Adipose tissue (tissue), 3 donors: Measurements from ENCODE around the gene SLC39A11. TPM values are rescaled to one million over a fixed set of nuclear protein-coding genes. Genes with fewer than 3 reads are reported as not detected.

Source experiments
- H3K27ac ChIP-seq: one replicate; pipeline ENCODE4 v1.5.1; 2013; ENCODE audit warnings: low read depth, low read length
- WGBS, 3 donors: extraction: QIAGEN DNeasy Blood & Tissue Kit; methylation state at CpG; one replicate each; pipeline ENCODE4 v1.1.7; 2013; 5-methylcytosine and 5-hydroxymethylcytosine counted together
- polyA plus RNA-seq, 3 donors: library from polyadenylated mRNA; stranded (reverse); fragments of 200-250 nt; gene quantifications; one replicate each; pipeline ENCODE4 v1.2.3, GENCODE V29; 2013
- donor health status: healthy with polysubstance abuse.
- donor health status: Bipolar disorder and iron deficiency.
- donor health status: healthy.

SLC39A11 gene
- polyA plus RNA-seq, 3 donors = 6.1 to 19.4 (median 7.6) TPM

- H3K27ac ChIP-seq = no peak overlapping the region
- 63 to 73% (median 66%) methylated on average over 7 of the region's 7 CpGs for WGBS, 3 donors
Observed at GRCh38 chr17:72634621-72635020, 457.9 kb downstream of the SLC39A11 start.

- H3K27ac ChIP-seq = no peak overlapping the region
- WGBS, 3 donors = 70 to 82% (median 76%) methylated on average over 22 of the region's 22 CpGs
Observed at GRCh38 chr17:72631949-72632684, 460.4 kb downstream of the SLC39A11 start.

- WGBS, 3 donors = 68 to 79% (median 77%) methylated on average over 9 of the region's 9 CpGs
- H3K27ac ChIP-seq = no peak overlapping the region
Observed at GRCh38 chr17:72631568-72631948, 460.9 kb downstream of the SLC39A11 start.

GRCh38 chr17:72624652-72625051 is 467.8 kb downstream of the SLC39A11 start:
- H3K27ac ChIP-seq = no peak overlapping the region

- WGBS, 3 donors = 26 to 42% (median 41%) methylated on average over 3 of the region's 3 CpGs
- H3K27ac ChIP-seq = no peak overlapping the region
Observed at GRCh38 chr17:72624226-72624625, 468.3 kb downstream of the SLC39A11 start.

GRCh38 chr17:72622661-72623433 is 469.6 kb downstream of the SLC39A11 start:
- H3K27ac ChIP-seq = no peak overlapping the region
- WGBS, 3 donors = 35 to 48% (median 38%) methylated on average over 17 of the region's 17 CpGs

GRCh38 chr17:72619976-72620650 is 472.4 kb downstream of the SLC39A11 start:
- WGBS, 3 donors = 83 to 91% (median 90%) methylated on average over 7 of the region's 7 CpGs
- H3K27ac ChIP-seq = no peak overlapping the region

GRCh38 chr17:72618001-72618509 is 474.4 kb downstream of the SLC39A11 start:
- 5 to 15% (median 8%) methylated on average over 17 of the region's 17 CpGs for WGBS, 3 donors
- H3K27ac ChIP-seq = no peak overlapping the region

GRCh38 chr17:72617557-72617956 is 474.9 kb downstream of the SLC39A11 start:
- 18 to 50% (median 44%) methylated on average over 6 of the region's 6 CpGs for WGBS, 3 donors
- H3K27ac ChIP-seq = no peak overlapping the region

- no peak overlapping the region for H3K27ac ChIP-seq
- 61 to 74% (median 61%) methylated on average over 4 of the region's 4 CpGs for WGBS, 3 donors
Observed at GRCh38 chr17:72616447-72616846, 476.0 kb downstream of the SLC39A11 start.

- 31 to 49% (median 44%) methylated on average over 6 of the region's 6 CpGs for WGBS, 3 donors
- no peak overlapping the region for H3K27ac ChIP-seq
Observed at GRCh38 chr17:72615627-72615991, 476.9 kb downstream of the SLC39A11 start.

GRCh38 chr17:72614871-72615626 is 477.4 kb downstream of the SLC39A11 start:
- no peak overlapping the region for H3K27ac ChIP-seq
- WGBS, 3 donors = 7 to 21% (median 19%) methylated on average over 20 of the region's 20 CpGs

- H3K27ac ChIP-seq = no peak overlapping the region
- 66 to 76% (median 73%) methylated on average over 4 of the region's 4 CpGs for WGBS, 3 donors
Observed at GRCh38 chr17:72614476-72614870, 478.0 kb downstream of the SLC39A11 start.

GRCh38 chr17:72613806-72614292 is 478.6 kb downstream of the SLC39A11 start:
- no peak overlapping the region for H3K27ac ChIP-seq
- 67 to 85% (median 80%) methylated on average over 3 of the region's 3 CpGs for WGBS, 3 donors

- WGBS, 3 donors = 62 to 73% (median 63%) methylated on average over 7 of the region's 7 CpGs
- no peak overlapping the region for H3K27ac ChIP-seq
Observed at GRCh38 chr17:72613396-72613795, 479.1 kb downstream of the SLC39A11 start.

- 71 to 81% (median 72%) methylated on average over 9 of the region's 9 CpGs for WGBS, 3 donors
- H3K27ac ChIP-seq = no peak overlapping the region
Observed at GRCh38 chr17:72611172-72611571, 481.3 kb downstream of the SLC39A11 start.

- no peak overlapping the region for H3K27ac ChIP-seq
- WGBS, 3 donors = 47 to 78% (median 74%) methylated on average over 2 of the region's 2 CpGs
Observed at GRCh38 chr17:72609501-72609900, 483.0 kb downstream of the SLC39A11 start.

GRCh38 chr17:72608436-72608835 is 484.1 kb downstream of the SLC39A11 start:
- 89 to 93% (median 90%) methylated on average over 2 of the region's 2 CpGs for WGBS, 3 donors
- no peak overlapping the region for H3K27ac ChIP-seq
